ENCODE measurements around the gene TPI1. TPM values are rescaled to one million over a fixed set of nuclear protein-coding genes. Genes with fewer than 3 reads are reported as not detected.

Gene TPI1
- total RNA-seq, 4 donors from 2014 or later = 500 to 741 (median 604) TPM

- Histone ChIP-seq H3K27me3 (peaks cover 18 to 53% (median 36%) of the 10 kb centered on the region in 3 donors), H3K36me3 (no peaks in the 10 kb centered on the region), H3K9me3 (no peaks in the 10 kb centered on the region), H3K27ac (peak overlapping the region; percentile 28 to 54 (median 51)), H3K4me3 (peak overlapping the region; percentile 49 to 67 (median 64)), H3K4me1 (peaks cover 3 to 11% of the 10 kb centered on the region in 2 donors)
- intact Hi-C loops (cut with DNase I; ENCODE audit: low total_unique reads) = loop anchor here (5.0 kb wide), 2 partner anchors 77 to 92 kb away; partner anchors contain the start of gene MLF2
- TF ChIP-seq POLR2A (IDR thresholded peaks at IDR 0.05) (no peak), CTCF (IDR thresholded peaks at IDR 0.05 in 4 of 5, conservative IDR thresholded peaks at IDR 0.05 in 1 of 5) (no peak)
- in situ Hi-C loops (cut with MboI; ENCODE audit: low sequenced_read_pairs in 4 of 4) = no loop called here
- no peak for ATAC-seq
- DNase-seq = no peak
Observed at GRCh38 chr12:6828781-6829535, 38.4 kb upstream of the TPI1 start.

- H3K27me3 ChIP-seq = peaks cover 18 to 48% (median 35%) of the 10 kb centered on the region in 3 donors
- no peaks in the 10 kb centered on the region for H3K9me3 ChIP-seq
- DNase-seq (no peak), ATAC-seq (no peak)
- no peaks in the 10 kb centered on the region for H3K36me3 ChIP-seq
- H3K4me3 ChIP-seq = peak overlapping the region; percentile 49 to 67 (median 64)
- in situ Hi-C loops (cut with MboI; ENCODE audit: low sequenced_read_pairs in 4 of 4) (no loop called here), intact Hi-C loops (cut with DNase I; ENCODE audit: low total_unique reads) (loop anchor here (5.0 kb wide), 2 partner anchors 77 to 92 kb away; partner anchors contain the start of gene MLF2)
- TF ChIP-seq POLR2A (IDR thresholded peaks at IDR 0.05) (no peak), CTCF (IDR thresholded peaks at IDR 0.05 in 4 of 5, conservative IDR thresholded peaks at IDR 0.05 in 1 of 5) (no peak)
- H3K27ac ChIP-seq = peak overlapping the region in 3 of 4 donors; percentile 50 to 54 (median 52)
- peaks cover 3 to 11% of the 10 kb centered on the region in 2 donors for H3K4me1 ChIP-seq
Observed at GRCh38 chr12:6829536-6830220, 37.7 kb upstream of the TPI1 start.

GRCh38 chr12:6830286-6830890, 36.9 kb upstream of the TPI1 start:
- intact Hi-C loops (cut with DNase I; ENCODE audit: low total_unique reads) = no loop called here
- Histone ChIP-seq H3K27ac (no peak overlapping the region), H3K27me3 (peaks cover 13 to 42% (median 28%) of the 10 kb centered on the region in 3 donors), H3K4me3 (no peak overlapping the region), H3K9me3 (no peaks in the 10 kb centered on the region), H3K36me3 (no peaks in the 10 kb centered on the region), H3K4me1 (peaks cover 3 to 11% of the 10 kb centered on the region in 2 donors)
- DNase-seq (no peak), ATAC-seq (no peak)
- no peak for TF ChIP-seq POLR2A (IDR thresholded peaks at IDR 0.05)
- no peak for TF ChIP-seq CTCF (IDR thresholded peaks at IDR 0.05 in 4 of 5, conservative IDR thresholded peaks at IDR 0.05 in 1 of 5)
- in situ Hi-C loops (cut with MboI; ENCODE audit: low sequenced_read_pairs in 4 of 4) = no loop called here

- DNase-seq (no peak), ATAC-seq (no peak)
- Histone ChIP-seq H3K36me3 (no peaks in the 10 kb centered on the region), H3K4me3 (no peak overlapping the region), H3K9me3 (no peaks in the 10 kb centered on the region), H3K27ac (no peak overlapping the region), H3K27me3 (peaks cover 13 to 36% (median 24%) of the 10 kb centered on the region in 3 donors), H3K4me1 (peaks cover 3 to 11% of the 10 kb centered on the region in 2 donors)
- no peak for TF ChIP-seq POLR2A (IDR thresholded peaks at IDR 0.05)
- intact Hi-C loops (cut with DNase I; ENCODE audit: low total_unique reads) = no loop called here
- in situ Hi-C loops (cut with MboI; ENCODE audit: low sequenced_read_pairs in 4 of 4) = no loop called here
Observed at GRCh38 chr12:6830999-6831398, 36.3 kb upstream of the TPI1 start.
